Sigmoid colon (tissue), 7 donors: ENCODE measurements around the gene PTK7. TPM values are rescaled to one million over a fixed set of nuclear protein-coding genes. Genes with fewer than 3 reads are reported as not detected.

Source experiments
- DNase-seq: peaks from one replicate; pipeline ENCODE4 v3.0.0-alpha.2; 2019
- H3K27ac ChIP-seq, 4 donors: fragments of 200-600 bp; sonication (generic); one replicate each; pipeline ENCODE4 v1.5.1; 2016 to 2019; ENCODE audit warnings: mild to moderate bottlenecking in 1 of 4
- H3K27me3 ChIP-seq, 3 donors: fragments of 200-600 bp; sonication (generic); one replicate each; pipeline ENCODE4 v1.5.1; 2019; ENCODE audit warnings: mild to moderate bottlenecking in 1 of 3
- H3K36me3 ChIP-seq, 4 donors: fragments of 200-600 bp; sonication (generic); one replicate each; pipeline ENCODE4 v1.5.1; 2016 to 2019
- H3K4me1 ChIP-seq, 4 donors: fragments of 200-600 bp; sonication (generic); one replicate each; pipeline ENCODE4 v1.5.1; 2017 to 2019
- H3K4me3 ChIP-seq, 4 donors: fragments of 200-600 bp; sonication (generic); one replicate each; pipeline ENCODE4 v1.5.1; 2017 to 2019; ENCODE audit warnings: mild to moderate bottlenecking in 2 of 4, moderate library complexity in 1 of 4
- H3K9me3 ChIP-seq, 4 donors: fragments of 200-600 bp in 3 of 4; sonication (generic) in 3 of 4; one replicate each; pipeline versions ENCODE4 v1.5.1 to v1.6.1; 2013 to 2019
- EP300 ChIP-seq, 4 donors: sonication (generic); formaldehyde crosslinking; IDR thresholded peaks; one replicate each; pipeline ENCODE4 v1.6.1; 2017; ENCODE audit warnings: antibody characterized with exemption in 4 of 4
- POLR2A ChIP-seq, 2 donors: fragments of 450-650 bp; IDR thresholded peaks; one replicate each; pipeline ENCODE4 v1.6.1; 2016; ENCODE audit warnings: antibody characterized with exemption in 2 of 2, mild to moderate bottlenecking in 2 of 2, moderate library complexity in 2 of 2
- POLR2AphosphoS5 ChIP-seq, 4 donors: sonication (generic); formaldehyde crosslinking; IDR thresholded peaks; one replicate each; pipeline ENCODE4 v1.6.1; 2017; ENCODE audit warnings: antibody characterized with exemption in 4 of 4
- WGBS, 2 donors: extraction: QIAGEN DNeasy Blood & Tissue Kit; methylation state at CpG; one replicate each; pipeline ENCODE4 v1.1.7; 2013; 5-methylcytosine and 5-hydroxymethylcytosine counted together
- intact Hi-C: fragments of 100-400 bp; cut with DNase I; formaldehyde crosslinking; loops from one replicate; pipeline ENCODE4 v1.15.1; 2023
- polyA plus RNA-seq, 3 donors: library from polyadenylated mRNA; stranded (reverse); fragments of 200-250 nt; gene quantifications; one replicate each; pipeline ENCODE4 v1.2.3, GENCODE V29; 2013
- total RNA-seq, 4 donors: library from RNA; depleted of rRNA; stranded (reverse); fragments of >200 nt; gene quantifications; one replicate each; pipeline ENCODE4 v1.1.0, GENCODE V29; 2016
- TF ChIP-seq, protein P1 (sequence below), 4 experiments: fragments of 450-650 bp in 3 of 4; fragments of 200-600 bp in 1 of 4; IDR thresholded peaks; one replicate each; pipeline ENCODE4 v1.5.1; 2016 to 2019; ENCODE audit warnings: antibody characterized with exemption in 4 of 4, mild to moderate bottlenecking in 3 of 4, moderate library complexity in 2 of 4
- donor health status: healthy with polysubstance abuse.
- donor health status: Bipolar disorder and iron deficiency.
- donor health status: healthy.

PTK7 gene
- total and polyA plus RNA-seq, 7 donors, result 1.2 to 15.6 (median 6.1) TPM

GRCh38 chr6:43202451-43202850, 126.3 kb downstream of the PTK7 start:
- no peak for DNase-seq
- TF ChIP-seq POLR2A (IDR thresholded peaks at IDR 0.05), result no peak
- TF ChIP-seq EP300 (IDR thresholded peaks at IDR 0.05), result no peak
- TF ChIP-seq POLR2AphosphoS5 (IDR thresholded peaks at IDR 0.05), result no peak
- TF ChIP-seq, protein P1, sequence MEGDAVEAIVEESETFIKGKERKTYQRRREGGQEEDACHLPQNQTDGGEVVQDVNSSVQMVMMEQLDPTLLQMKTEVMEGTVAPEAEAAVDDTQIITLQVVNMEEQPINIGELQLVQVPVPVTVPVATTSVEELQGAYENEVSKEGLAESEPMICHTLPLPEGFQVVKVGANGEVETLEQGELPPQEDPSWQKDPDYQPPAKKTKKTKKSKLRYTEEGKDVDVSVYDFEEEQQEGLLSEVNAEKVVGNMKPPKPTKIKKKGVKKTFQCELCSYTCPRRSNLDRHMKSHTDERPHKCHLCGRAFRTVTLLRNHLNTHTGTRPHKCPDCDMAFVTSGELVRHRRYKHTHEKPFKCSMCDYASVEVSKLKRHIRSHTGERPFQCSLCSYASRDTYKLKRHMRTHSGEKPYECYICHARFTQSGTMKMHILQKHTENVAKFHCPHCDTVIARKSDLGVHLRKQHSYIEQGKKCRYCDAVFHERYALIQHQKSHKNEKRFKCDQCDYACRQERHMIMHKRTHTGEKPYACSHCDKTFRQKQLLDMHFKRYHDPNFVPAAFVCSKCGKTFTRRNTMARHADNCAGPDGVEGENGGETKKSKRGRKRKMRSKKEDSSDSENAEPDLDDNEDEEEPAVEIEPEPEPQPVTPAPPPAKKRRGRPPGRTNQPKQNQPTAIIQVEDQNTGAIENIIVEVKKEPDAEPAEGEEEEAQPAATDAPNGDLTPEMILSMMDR (IDR thresholded peaks at IDR 0.05), result no peak
- Histone ChIP-seq H3K27ac (no peak overlapping the region), H3K4me3 (no peak overlapping the region), H3K4me1 (no peaks in the 10 kb centered on the region), H3K9me3 (no peaks in the 10 kb centered on the region), H3K27me3 (no peaks in the 10 kb centered on the region), H3K36me3 (peaks cover 0 to 79% (median 26%) of the 10 kb centered on the region in 4 donors)
- intact Hi-C loops, result no loop called here
- WGBS, 2 donors, result 91 to 92% methylated on average over 5 of the region's 5 CpGs

DNA sequence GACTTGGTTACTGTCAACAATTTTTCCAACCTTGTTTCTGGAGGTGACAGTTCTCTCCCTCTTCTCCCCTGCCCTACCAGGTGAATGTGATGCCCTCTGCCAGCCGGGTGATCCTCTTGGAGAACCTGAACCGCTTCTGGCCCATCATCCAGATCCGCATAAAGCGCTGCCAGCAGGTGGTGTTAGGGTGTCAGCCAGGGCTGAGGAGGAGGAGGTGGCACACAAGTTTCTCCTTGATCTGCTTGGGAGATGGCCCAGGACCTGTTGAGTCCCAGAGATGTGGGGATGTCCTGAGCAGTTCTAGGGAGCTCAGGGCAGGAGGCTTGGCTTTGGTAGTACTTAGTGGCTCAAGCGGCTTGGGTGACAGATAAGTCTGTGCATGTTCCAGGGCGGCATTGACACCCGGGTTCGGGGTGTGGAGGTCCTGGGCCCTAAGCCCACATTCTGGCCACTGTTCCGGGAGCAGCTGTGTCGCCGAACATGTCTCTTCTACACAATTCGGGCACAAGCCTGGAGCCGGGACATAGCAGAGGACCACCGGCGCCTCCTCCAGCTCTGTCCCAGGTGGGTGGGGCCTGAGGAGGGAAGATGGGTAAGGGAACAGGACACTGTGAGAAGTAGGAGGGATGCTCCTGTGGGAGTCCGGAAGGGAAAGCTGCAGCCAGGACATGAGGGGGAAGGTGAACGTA, 127.1 kb downstream of the PTK7 start:
- 95 to 97% methylated on average over 17 of the region's 17 CpGs for WGBS, 2 donors
- intact Hi-C loops, result no loop called here
- Histone ChIP-seq H3K4me3 (no peak overlapping the region), H3K4me1 (no peaks in the 10 kb centered on the region), H3K9me3 (no peaks in the 10 kb centered on the region), H3K27me3 (no peaks in the 10 kb centered on the region), H3K27ac (no peak overlapping the region), H3K36me3 (peaks cover 0 to 72% (median 19%) of the 10 kb centered on the region in 4 donors)
- DNase-seq, result peak; percentile 38
- TF ChIP-seq EP300 (IDR thresholded peaks at IDR 0.05) (no peak), POLR2AphosphoS5 (IDR thresholded peaks at IDR 0.05) (no peak), POLR2A (IDR thresholded peaks at IDR 0.05) (no peak)
- TF ChIP-seq, protein P1 (IDR thresholded peaks at IDR 0.05), result no peak

- Histone ChIP-seq H3K9me3 (no peaks in the 10 kb centered on the region), H3K4me3 (no peak overlapping the region), H3K36me3 (peaks cover 0 to 66% (median 14%) of the 10 kb centered on the region in 4 donors), H3K4me1 (no peaks in the 10 kb centered on the region), H3K27ac (no peak overlapping the region), H3K27me3 (no peaks in the 10 kb centered on the region)
- WGBS, 2 donors, result 96 to 97% methylated on average over 8 of the region's 8 CpGs
- intact Hi-C loops, result no loop called here
- DNase-seq, result peak; percentile 27
- no peak for TF ChIP-seq EP300 (IDR thresholded peaks at IDR 0.05)
- TF ChIP-seq, protein P1 (IDR thresholded peaks at IDR 0.05), result no peak
- TF ChIP-seq POLR2A (IDR thresholded peaks at IDR 0.05), result no peak
Observed at GRCh38 chr6:43203718-43204095, 127.6 kb downstream of the PTK7 start.

DNA sequence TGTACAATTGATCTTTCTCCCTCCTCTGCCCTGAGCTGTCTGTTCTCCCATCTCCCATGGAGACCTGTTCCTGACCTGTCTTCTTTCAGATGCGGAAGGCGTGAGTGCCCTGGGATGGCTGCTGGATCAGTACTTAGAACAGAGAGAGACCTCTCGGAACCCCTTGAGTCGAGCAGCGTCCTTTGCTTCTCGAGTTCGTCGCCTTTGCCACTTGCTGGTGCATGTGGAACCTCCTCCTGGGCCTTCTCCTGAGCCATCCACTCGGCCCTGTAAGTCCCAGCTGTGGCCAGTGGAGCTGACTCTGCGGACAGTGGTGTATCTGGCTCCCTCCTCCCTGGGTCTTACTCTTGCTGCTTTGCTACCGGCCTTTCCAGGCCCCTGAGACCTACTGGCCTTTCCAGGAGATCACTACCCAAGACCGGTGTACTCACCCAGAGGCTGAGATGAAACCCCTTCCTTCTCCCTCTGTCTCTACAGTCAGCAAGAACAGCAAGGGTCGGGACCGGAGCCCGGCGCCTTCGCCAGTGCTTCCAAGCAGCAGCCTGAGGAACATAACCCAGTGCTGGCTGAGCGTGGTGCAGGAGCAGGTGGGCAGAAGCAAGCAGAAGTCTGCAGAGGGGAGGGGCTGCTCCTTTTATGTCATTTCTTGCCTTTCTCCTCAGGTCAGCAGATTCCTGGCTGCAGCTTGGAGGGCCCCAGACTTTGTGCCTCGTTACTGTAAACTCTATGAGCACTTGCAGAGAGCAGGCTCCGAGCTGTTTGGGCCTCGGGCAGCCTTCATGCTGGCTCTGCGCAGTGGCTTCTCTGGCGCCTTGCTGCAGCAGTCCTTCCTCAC, 128.4 kb downstream of the PTK7 start:
- DNase-seq, result peak; percentile 54
- H3K36me3 ChIP-seq, result peaks cover 0 to 63% (median 11%) of the 10 kb centered on the region in 4 donors
- TF ChIP-seq POLR2AphosphoS5 (IDR thresholded peaks at IDR 0.05), result no peak
- TF ChIP-seq, protein P1 (IDR thresholded peaks at IDR 0.05), result no peak
- TF ChIP-seq EP300 (IDR thresholded peaks at IDR 0.05), result no peak
- no peak for TF ChIP-seq POLR2A (IDR thresholded peaks at IDR 0.05)

More for the DNA sequence above, 128.4 kb downstream of the PTK7 start:
- no peak overlapping the region for H3K4me3 ChIP-seq
- H3K9me3 ChIP-seq, result no peaks in the 10 kb centered on the region
- H3K4me1 ChIP-seq, result no peaks in the 10 kb centered on the region
- WGBS, 2 donors, result 96% methylated on average over 23 of the region's 23 CpGs
- intact Hi-C loops, result no loop called here
- no peaks in the 10 kb centered on the region for H3K27me3 ChIP-seq
- H3K27ac ChIP-seq, result no peak overlapping the region
